ENCODE results near the gene SEMA7A. TPM values are rescaled to one million over a fixed set of nuclear protein-coding genes. Genes with fewer than 3 reads are reported as not detected.

The SEMA7A gene
- total RNA-seq, 1 experiment from 2014 or later, result 74.9 TPM

GRCh38 chr15:74368121-74368520 lies 65.6 kb downstream of the SEMA7A start:
- POLR2A ChIA-PET (ENCODE audit: unreplicated experiment), result no interaction called here

GRCh38 chr15:74367296-74367854 lies 66.4 kb downstream of the SEMA7A start, which contains the start of gene CYP11A1:
TSS of gene CYP11A1 (minus strand) at chr15:74367646. CDS start at chr15:74367585, 61 bp downstream.
- H3K79me2 ChIP-seq (ENCODE audit: low read length), result no peaks in the 10 kb centered on the region
- DNase-seq, result no peak
- H3K4me3 ChIP-seq (ENCODE audit: low read length), result no peak within 1 kb of the TSS
- H3F3A ChIP-seq (ENCODE audit: low read length, unreplicated experiment), result no peaks in the 10 kb centered on the region
- BruUV-seq (replicated peaks), result no TSS peak
- no peaks in the 10 kb centered on the region for H3K4me1 ChIP-seq (ENCODE audit: insufficient read depth, low read length)
- no peaks in the 10 kb centered on the region for H3K9me2 ChIP-seq (replicated peaks; ENCODE audit: low read length)
- H3K4me2 ChIP-seq (ENCODE audit: low read length), result no peak within 1 kb of the TSS
- H2AFZ ChIP-seq (ENCODE audit: low read length), result no peak within 1 kb of the TSS
- TF ChIP-seq EZH2 (IDR thresholded peaks at IDR 0.05; ENCODE audit: low read length, unreplicated experiment) (no peak), CTCF (conservative IDR thresholded peaks at IDR 0.05; ENCODE audit: low read depth, low read length) (no peak), EZH2phosphoT487 (IDR thresholded peaks at IDR 0.05; ENCODE audit: borderline replicate concordance, low read length) (no peak)
- intact Hi-C loops (cut with micrococcal nuclease), result no loop called here
- no peak within 1 kb of the TSS for H3K9ac ChIP-seq (ENCODE audit: low read length)
- H3K9me3 ChIP-seq (ENCODE audit: low read length), result no peaks in the 10 kb centered on the region
- no peaks in the 10 kb centered on the region for H4K20me1 ChIP-seq (ENCODE audit: low read length)
- H3K27ac ChIP-seq (ENCODE audit: low read length), result no peak within 1 kb of the TSS
- ChIA-PET POLR2A (ENCODE audit: unreplicated experiment) (no interaction called here), CTCF (interaction anchor here (0.6 kb wide), 1 partner anchor 129 kb away, joined by 3 read pairs; no protein-coding TSS in a partner anchor)
- peaks cover 11% of the 10 kb centered on the region for H3K27me3 ChIP-seq (ENCODE audit: low read length)
- ATAC-seq, result no peak
- no peaks in the 10 kb centered on the region for H3K36me3 ChIP-seq (ENCODE audit: low read depth, low read length)

More at GRCh38 chr15:74368121-74368520, 65.6 kb downstream of the SEMA7A start:
- no peaks in the 10 kb centered on the region for H3K9me3 ChIP-seq (ENCODE audit: low read length)
- H3K4me2 ChIP-seq (ENCODE audit: low read length), result no peak overlapping the region
- DNase-seq (no peak), ATAC-seq (no peak)
- no peaks in the 10 kb centered on the region for H3K4me1 ChIP-seq (ENCODE audit: insufficient read depth, low read length)
- H4K20me1 ChIP-seq (ENCODE audit: low read length), result no peaks in the 10 kb centered on the region
- no peak overlapping the region for H3K27ac ChIP-seq (ENCODE audit: low read length)
- H3K79me2 ChIP-seq (ENCODE audit: low read length), result no peaks in the 10 kb centered on the region
- no peak overlapping the region for H3K9ac ChIP-seq (ENCODE audit: low read length)
- no peak overlapping the region for H2AFZ ChIP-seq (ENCODE audit: low read length)
- H3K27me3 ChIP-seq (ENCODE audit: low read length), result peaks cover 11% of the 10 kb centered on the region
- BruUV-seq (replicated peaks), result no TSS peak
- H3K36me3 ChIP-seq (ENCODE audit: low read depth, low read length), result no peaks in the 10 kb centered on the region
- H3F3A ChIP-seq (ENCODE audit: low read length, unreplicated experiment), result no peaks in the 10 kb centered on the region
- intact Hi-C loops (cut with micrococcal nuclease), result no loop called here
- no peaks in the 10 kb centered on the region for H3K9me2 ChIP-seq (replicated peaks; ENCODE audit: low read length)
- CTCF ChIA-PET, result no interaction called here
- no peak overlapping the region for H3K4me3 ChIP-seq (ENCODE audit: low read length)
- TF ChIP-seq EZH2phosphoT487 (IDR thresholded peaks at IDR 0.05; ENCODE audit: borderline replicate concordance, low read length) (no peak), CTCF (conservative IDR thresholded peaks at IDR 0.05; ENCODE audit: low read depth, low read length) (no peak), EZH2 (IDR thresholded peaks at IDR 0.05; ENCODE audit: low read length, unreplicated experiment) (no peak)

- Histone ChIP-seq H2AFZ (ENCODE audit: low read length) (no peak overlapping the region), H3K27ac (ENCODE audit: low read length) (no peak overlapping the region), H3K9me3 (ENCODE audit: low read length) (no peaks in the 10 kb centered on the region), H3K79me2 (ENCODE audit: low read length) (no peaks in the 10 kb centered on the region), H3K9ac (ENCODE audit: low read length) (no peak overlapping the region), H4K20me1 (ENCODE audit: low read length) (no peaks in the 10 kb centered on the region), H3K9me2 (replicated peaks; ENCODE audit: low read length) (no peaks in the 10 kb centered on the region), H3K27me3 (ENCODE audit: low read length) (0 out of 2 replicates have a peak, but pooled peaks cover 6% of the 10 kb centered on the region), H3K4me2 (ENCODE audit: low read length) (no peak overlapping the region), H3K36me3 (ENCODE audit: low read depth, low read length) (no peaks in the 10 kb centered on the region), H3K4me3 (ENCODE audit: low read length) (no peak overlapping the region), H3F3A (ENCODE audit: low read length, unreplicated experiment) (no peaks in the 10 kb centered on the region), H3K4me1 (ENCODE audit: insufficient read depth, low read length) (no peaks in the 10 kb centered on the region)
- TF ChIP-seq EZH2phosphoT487 (IDR thresholded peaks at IDR 0.05; ENCODE audit: borderline replicate concordance, low read length) (no peak), CTCF (conservative IDR thresholded peaks at IDR 0.05; ENCODE audit: low read depth, low read length) (no peak), EZH2 (IDR thresholded peaks at IDR 0.05; ENCODE audit: low read length, unreplicated experiment) (no peak)
- no peak for DNase-seq
- ChIA-PET POLR2A (ENCODE audit: unreplicated experiment) (no interaction called here), CTCF (no interaction called here)
- intact Hi-C loops (cut with micrococcal nuclease), result no loop called here
- no TSS peak for BruUV-seq (replicated peaks)
- no peak for ATAC-seq
Observed at GRCh38 chr15:74365598-74366445, 67.9 kb downstream of the SEMA7A start.
